Transverse colon (tissue), 3 donors: Measurements from ENCODE around the gene NEDD4L.

Experiments used
- POLR2A ChIP-seq: fragments of 450-650 bp; IDR thresholded peaks from one replicate; pipeline ENCODE4 v1.6.1; 2016; ENCODE audit warnings: antibody characterized with exemption, mild to moderate bottlenecking, moderate library complexity
- TF ChIP-seq, protein P1 (sequence below), 5 experiments: fragments of 200-600 bp in 3 of 5; fragments of 450-650 bp in 2 of 5; sonication (generic) in 3 of 5; IDR thresholded peaks; 1 replicate in 2 of 5; 2 replicates in 3 of 5; pipeline ENCODE4 v1.5.1; 2016 to 2017; ENCODE audit warnings: antibody characterized with exemption in 5 of 5, inconsistent platforms in 3 of 5, mild to moderate bottlenecking in 2 of 5, moderate library complexity in 1 of 5

- no peak for TF ChIP-seq POLR2A
- TF ChIP-seq, protein P1, sequence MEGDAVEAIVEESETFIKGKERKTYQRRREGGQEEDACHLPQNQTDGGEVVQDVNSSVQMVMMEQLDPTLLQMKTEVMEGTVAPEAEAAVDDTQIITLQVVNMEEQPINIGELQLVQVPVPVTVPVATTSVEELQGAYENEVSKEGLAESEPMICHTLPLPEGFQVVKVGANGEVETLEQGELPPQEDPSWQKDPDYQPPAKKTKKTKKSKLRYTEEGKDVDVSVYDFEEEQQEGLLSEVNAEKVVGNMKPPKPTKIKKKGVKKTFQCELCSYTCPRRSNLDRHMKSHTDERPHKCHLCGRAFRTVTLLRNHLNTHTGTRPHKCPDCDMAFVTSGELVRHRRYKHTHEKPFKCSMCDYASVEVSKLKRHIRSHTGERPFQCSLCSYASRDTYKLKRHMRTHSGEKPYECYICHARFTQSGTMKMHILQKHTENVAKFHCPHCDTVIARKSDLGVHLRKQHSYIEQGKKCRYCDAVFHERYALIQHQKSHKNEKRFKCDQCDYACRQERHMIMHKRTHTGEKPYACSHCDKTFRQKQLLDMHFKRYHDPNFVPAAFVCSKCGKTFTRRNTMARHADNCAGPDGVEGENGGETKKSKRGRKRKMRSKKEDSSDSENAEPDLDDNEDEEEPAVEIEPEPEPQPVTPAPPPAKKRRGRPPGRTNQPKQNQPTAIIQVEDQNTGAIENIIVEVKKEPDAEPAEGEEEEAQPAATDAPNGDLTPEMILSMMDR (IDR thresholded peaks at IDR 0.05): no peak
Observed at GRCh38 chr18:58187674-58188073, 143.6 kb downstream of the NEDD4L start.
